Sigmoid colon (tissue), 7 donors: ENCODE data around the gene MYCBPAP. TPM values are rescaled to one million over a fixed set of nuclear protein-coding genes. Genes with fewer than 3 reads are reported as not detected.

ENCODE experiments used
- DNase-seq: peaks from one replicate; pipeline ENCODE4 v3.0.0-alpha.2; 2019
- H3K27ac ChIP-seq, 4 donors: fragments of 200-600 bp; sonication (generic); one replicate each; pipeline ENCODE4 v1.5.1; 2016 to 2019; ENCODE audit warnings: mild to moderate bottlenecking in 1 of 4
- H3K27me3 ChIP-seq, 3 donors: fragments of 200-600 bp; sonication (generic); one replicate each; pipeline ENCODE4 v1.5.1; 2019; ENCODE audit warnings: mild to moderate bottlenecking in 1 of 3
- H3K36me3 ChIP-seq, 4 donors: fragments of 200-600 bp; sonication (generic); one replicate each; pipeline ENCODE4 v1.5.1; 2016 to 2019
- H3K4me1 ChIP-seq, 4 donors: fragments of 200-600 bp; sonication (generic); one replicate each; pipeline ENCODE4 v1.5.1; 2017 to 2019
- H3K4me3 ChIP-seq, 4 donors: fragments of 200-600 bp; sonication (generic); one replicate each; pipeline ENCODE4 v1.5.1; 2017 to 2019; ENCODE audit warnings: mild to moderate bottlenecking in 2 of 4, moderate library complexity in 1 of 4
- H3K9me3 ChIP-seq, 4 donors: fragments of 200-600 bp in 3 of 4; sonication (generic) in 3 of 4; one replicate each; pipeline versions ENCODE4 v1.5.1 to v1.6.1; 2013 to 2019
- EP300 ChIP-seq, 4 donors: sonication (generic); formaldehyde crosslinking; IDR thresholded peaks; one replicate each; pipeline ENCODE4 v1.6.1; 2017; ENCODE audit warnings: antibody characterized with exemption in 4 of 4
- POLR2A ChIP-seq, 2 donors: fragments of 450-650 bp; IDR thresholded peaks; one replicate each; pipeline ENCODE4 v1.6.1; 2016; ENCODE audit warnings: antibody characterized with exemption in 2 of 2, mild to moderate bottlenecking in 2 of 2, moderate library complexity in 2 of 2
- POLR2AphosphoS5 ChIP-seq, 4 donors: sonication (generic); formaldehyde crosslinking; IDR thresholded peaks; one replicate each; pipeline ENCODE4 v1.6.1; 2017; ENCODE audit warnings: antibody characterized with exemption in 4 of 4
- WGBS, 2 donors: extraction: QIAGEN DNeasy Blood & Tissue Kit; methylation state at CpG; one replicate each; pipeline ENCODE4 v1.1.7; 2013; 5-methylcytosine and 5-hydroxymethylcytosine counted together
- intact Hi-C: fragments of 100-400 bp; cut with DNase I; formaldehyde crosslinking; loops from one replicate; pipeline ENCODE4 v1.15.1; 2023
- polyA plus RNA-seq, 3 donors: library from polyadenylated mRNA; stranded (reverse); fragments of 200-250 nt; gene quantifications; one replicate each; pipeline ENCODE4 v1.2.3, GENCODE V29; 2013
- total RNA-seq, 4 donors: library from RNA; depleted of rRNA; stranded (reverse); fragments of >200 nt; gene quantifications; one replicate each; pipeline ENCODE4 v1.1.0, GENCODE V29; 2016
- TF ChIP-seq, protein P1 (sequence below), 4 experiments: fragments of 450-650 bp in 3 of 4; fragments of 200-600 bp in 1 of 4; IDR thresholded peaks; one replicate each; pipeline ENCODE4 v1.5.1; 2016 to 2019; ENCODE audit warnings: antibody characterized with exemption in 4 of 4, mild to moderate bottlenecking in 3 of 4, moderate library complexity in 2 of 4
- donor health status: healthy with polysubstance abuse.
- donor health status: Bipolar disorder and iron deficiency.
- donor health status: healthy.

The MYCBPAP gene
- total and polyA plus RNA-seq, 7 donors, result 0.23 to 2.5 (median 1.7) TPM; not detected in 1

DNA sequence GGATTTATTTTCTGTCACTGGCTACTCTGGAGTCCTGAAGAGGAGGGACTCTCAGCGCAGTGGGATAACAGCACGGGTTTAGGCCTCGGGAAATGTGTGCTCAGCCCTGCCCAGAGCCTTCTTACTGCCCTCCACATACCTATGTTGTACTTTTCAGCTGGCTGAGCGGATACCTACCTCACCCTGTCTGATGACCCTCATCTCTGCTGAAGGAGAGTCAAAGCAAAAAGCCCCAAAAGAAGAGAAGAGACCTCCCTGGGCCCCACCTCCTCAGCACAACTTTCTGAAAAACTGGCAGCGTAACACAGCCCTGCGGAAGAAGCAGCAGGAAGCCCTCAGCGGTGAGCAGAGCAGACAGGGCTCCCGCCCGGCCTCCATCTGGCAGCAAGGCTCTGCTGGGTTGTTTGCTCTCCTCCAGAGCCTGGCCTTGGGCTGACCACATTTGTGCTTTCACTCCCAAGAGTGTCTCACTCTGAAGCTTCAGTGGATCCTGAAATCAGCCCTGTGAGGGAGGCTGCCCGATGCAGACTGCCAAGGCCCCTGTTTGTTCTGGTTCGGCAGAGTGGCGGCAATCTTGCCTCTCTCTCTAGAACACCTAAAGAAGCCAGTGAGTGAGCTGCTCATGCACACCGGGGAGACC is 10.3 kb downstream of the MYCBPAP start:
- Histone ChIP-seq H3K4me3 (no peak overlapping the region), H3K4me1 (peaks cover 0 to 15% (median 11%) of the 10 kb centered on the region in 4 donors), H3K27ac (peak overlapping the region in 1 of 4 donors; percentile 34), H3K27me3 (no peaks in the 10 kb centered on the region), H3K36me3 (no peaks in the 10 kb centered on the region), H3K9me3 (no peaks in the 10 kb centered on the region)
- 81 to 87% methylated on average over 13 of the region's 13 CpGs for WGBS, 2 donors
- DNase-seq, result peak; percentile 74
- intact Hi-C loops, result no loop called here
- TF ChIP-seq POLR2A (IDR thresholded peaks at IDR 0.05) (no peak), EP300 (IDR thresholded peaks at IDR 0.05) (no peak), POLR2AphosphoS5 (IDR thresholded peaks at IDR 0.05) (no peak)
- TF ChIP-seq, protein P1, sequence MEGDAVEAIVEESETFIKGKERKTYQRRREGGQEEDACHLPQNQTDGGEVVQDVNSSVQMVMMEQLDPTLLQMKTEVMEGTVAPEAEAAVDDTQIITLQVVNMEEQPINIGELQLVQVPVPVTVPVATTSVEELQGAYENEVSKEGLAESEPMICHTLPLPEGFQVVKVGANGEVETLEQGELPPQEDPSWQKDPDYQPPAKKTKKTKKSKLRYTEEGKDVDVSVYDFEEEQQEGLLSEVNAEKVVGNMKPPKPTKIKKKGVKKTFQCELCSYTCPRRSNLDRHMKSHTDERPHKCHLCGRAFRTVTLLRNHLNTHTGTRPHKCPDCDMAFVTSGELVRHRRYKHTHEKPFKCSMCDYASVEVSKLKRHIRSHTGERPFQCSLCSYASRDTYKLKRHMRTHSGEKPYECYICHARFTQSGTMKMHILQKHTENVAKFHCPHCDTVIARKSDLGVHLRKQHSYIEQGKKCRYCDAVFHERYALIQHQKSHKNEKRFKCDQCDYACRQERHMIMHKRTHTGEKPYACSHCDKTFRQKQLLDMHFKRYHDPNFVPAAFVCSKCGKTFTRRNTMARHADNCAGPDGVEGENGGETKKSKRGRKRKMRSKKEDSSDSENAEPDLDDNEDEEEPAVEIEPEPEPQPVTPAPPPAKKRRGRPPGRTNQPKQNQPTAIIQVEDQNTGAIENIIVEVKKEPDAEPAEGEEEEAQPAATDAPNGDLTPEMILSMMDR (IDR thresholded peaks at IDR 0.05), result no peak

DNA sequence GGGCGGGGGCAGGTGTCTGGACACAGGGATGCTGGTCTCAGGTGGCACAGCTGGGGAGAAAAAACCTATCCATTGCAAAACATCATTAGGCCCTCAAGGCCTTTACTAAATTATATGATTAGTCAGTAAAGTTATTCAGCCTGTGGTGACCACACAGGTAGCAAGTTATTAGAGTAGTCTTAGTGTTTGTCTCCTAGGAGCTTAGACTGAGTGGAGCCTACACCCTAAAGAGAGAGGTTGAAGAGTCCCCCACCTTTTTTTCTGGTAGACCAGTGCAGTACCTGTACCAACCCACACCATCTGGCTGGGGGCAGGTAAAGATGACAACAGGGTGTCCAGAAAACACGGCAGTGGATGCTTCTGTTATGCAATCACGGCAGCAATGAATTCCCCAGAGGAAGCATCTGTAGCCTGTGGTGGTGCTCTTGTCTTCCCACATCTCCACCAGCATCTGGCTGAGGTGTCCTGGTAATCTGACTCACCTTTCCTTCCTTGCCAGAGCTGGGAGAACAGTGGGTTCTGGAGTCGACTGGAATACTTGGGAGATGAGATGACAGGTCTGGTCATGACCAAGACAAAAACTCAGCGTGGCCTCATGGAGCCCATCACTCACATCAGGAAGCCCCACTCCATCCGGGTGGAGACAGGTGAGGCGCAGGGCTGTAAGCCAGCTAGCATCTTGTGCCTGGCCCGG is 11.0 kb downstream of the MYCBPAP start:
- DNase-seq, result no peak
- peak overlapping the region in 1 of 4 donors; percentile 34 for H3K27ac ChIP-seq
- TF ChIP-seq POLR2AphosphoS5 (IDR thresholded peaks at IDR 0.05), result no peak
- TF ChIP-seq, protein P1 (IDR thresholded peaks at IDR 0.05), result no peak
- no peak for TF ChIP-seq POLR2A (IDR thresholded peaks at IDR 0.05)
- TF ChIP-seq EP300 (IDR thresholded peaks at IDR 0.05), result no peak
- no peak overlapping the region for H3K4me3 ChIP-seq
- H3K27me3 ChIP-seq, result no peaks in the 10 kb centered on the region
- no peaks in the 10 kb centered on the region for H3K9me3 ChIP-seq
- WGBS, 2 donors, result 90 to 92% methylated on average over 8 of the region's 8 CpGs
- intact Hi-C loops, result no loop called here
- peaks cover 0 to 15% (median 10%) of the 10 kb centered on the region in 4 donors for H3K4me1 ChIP-seq
- H3K36me3 ChIP-seq, result no peaks in the 10 kb centered on the region

DNA sequence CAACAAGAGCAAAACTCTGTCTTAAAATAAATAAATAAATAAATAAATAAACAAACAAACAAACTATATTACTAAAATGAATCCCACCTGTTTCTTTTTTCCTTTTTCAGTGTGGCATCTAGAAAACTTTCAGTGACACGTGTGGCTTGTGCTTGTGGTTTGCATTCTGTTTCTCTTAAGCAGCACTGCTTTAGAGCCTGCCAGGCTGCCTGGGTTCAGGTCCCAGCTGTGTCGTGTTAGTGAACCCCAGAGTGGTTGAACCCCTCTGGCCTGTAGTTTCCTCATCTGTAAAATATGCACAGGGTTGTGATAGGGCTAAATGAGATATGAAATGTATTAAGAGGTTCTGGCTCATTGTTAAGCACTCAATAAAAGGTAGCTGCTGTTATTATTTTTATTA is 12.2 kb downstream of the MYCBPAP start:
- Histone ChIP-seq H3K4me1 (peaks cover 0 to 4% (median under 1%) of the 10 kb centered on the region in 4 donors), H3K27ac (no peak overlapping the region), H3K4me3 (no peak overlapping the region), H3K27me3 (no peaks in the 10 kb centered on the region), H3K9me3 (no peaks in the 10 kb centered on the region), H3K36me3 (no peaks in the 10 kb centered on the region)
- no peak for DNase-seq
- WGBS, 2 donors, result 79 to 86% methylated on average over 2 of the region's 2 CpGs
- TF ChIP-seq EP300 (IDR thresholded peaks at IDR 0.05) (no peak), POLR2AphosphoS5 (IDR thresholded peaks at IDR 0.05) (no peak), POLR2A (IDR thresholded peaks at IDR 0.05) (no peak)
- TF ChIP-seq, protein P1 (IDR thresholded peaks at IDR 0.05), result no peak
- intact Hi-C loops, result no loop called here

DNA sequence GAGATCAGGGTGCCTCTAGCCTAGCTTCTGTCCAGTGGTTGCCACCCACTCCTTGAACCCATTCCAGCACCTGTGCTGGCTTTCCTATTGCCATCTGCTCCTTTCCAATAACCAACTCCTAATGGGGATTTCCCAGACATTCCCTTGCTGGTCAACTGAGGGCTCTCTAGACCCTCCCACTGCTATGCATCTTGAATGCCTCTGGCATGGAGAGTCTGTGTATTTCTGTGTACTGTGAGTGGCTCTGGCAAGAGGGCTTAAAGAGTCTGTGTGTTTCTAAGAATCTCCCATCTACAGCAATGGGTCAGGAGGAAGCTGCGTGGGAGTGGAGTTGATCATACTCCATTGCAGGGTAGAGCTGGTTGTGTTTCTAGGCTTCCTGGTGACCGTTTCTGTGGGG is 13.3 kb downstream of the MYCBPAP start:
- no peak overlapping the region for H3K27ac ChIP-seq
- no peak overlapping the region for H3K4me3 ChIP-seq
- intact Hi-C loops, result no loop called here
- no peaks in the 10 kb centered on the region for H3K9me3 ChIP-seq
- H3K4me1 ChIP-seq, result no peaks in the 10 kb centered on the region
- WGBS, 2 donors, result 68 to 76% methylated on average over 2 of the region's 2 CpGs
- DNase-seq, result no peak
- no peaks in the 10 kb centered on the region for H3K27me3 ChIP-seq
- H3K36me3 ChIP-seq, result no peaks in the 10 kb centered on the region
- TF ChIP-seq POLR2A (IDR thresholded peaks at IDR 0.05) (no peak), EP300 (IDR thresholded peaks at IDR 0.05) (no peak), POLR2AphosphoS5 (IDR thresholded peaks at IDR 0.05) (no peak)
- TF ChIP-seq, protein P1 (IDR thresholded peaks at IDR 0.05), result no peak
